Measurements from ENCODE around the gene PDE3A. TPM values are rescaled to one million over a fixed set of nuclear protein-coding genes. Genes with fewer than 3 reads are reported as not detected.

Gene PDE3A
- total RNA-seq, 1 experiment from 2014 or later, result 0.80 TPM

- ChIA-PET CTCF (no interaction called here), POLR2A (ENCODE audit: low non-redundant PET) (no interaction called here)
- intact Hi-C loops (cut with micrococcal nuclease; ENCODE audit: unreplicated experiment), result no loop called here
- no peak for DNase-seq (ENCODE audit: low spot score)
- no TSS peak for BruUV-seq (replicated peaks)
- Histone ChIP-seq H3K4me1 (ENCODE audit: insufficient read depth, low read length, poor library complexity, severe bottlenecking) (no peaks in the 10 kb centered on the region), H3K27ac (ENCODE audit: low read depth, low read length, poor library complexity, severe bottlenecking) (no peak overlapping the region), H3K4me3 (ENCODE audit: low read depth, low read length, poor library complexity, severe bottlenecking) (no peak overlapping the region), H3K36me3 (ENCODE audit: insufficient read depth, low read length, poor library complexity, severe bottlenecking) (no peaks in the 10 kb centered on the region), H3K9me3 (ENCODE audit: low read depth, low read length, poor library complexity, severe bottlenecking) (no peaks in the 10 kb centered on the region), H3K27me3 (replicated peaks; ENCODE audit: insufficient read depth, low read depth, low read length, poor library complexity) (no peaks in the 10 kb centered on the region)
- TF ChIP-seq CTCF (conservative IDR thresholded peaks at IDR 0.05; ENCODE audit: low read depth, low read length), result no peak
These were observed 285.5 kb downstream of the PDE3A start for GRCh38 chr12:20653871-20654270.

GRCh38 chr12:20656600-20656999, 288.3 kb downstream of the PDE3A start:
- DNase-seq (ENCODE audit: low spot score), result no peak
- H3K4me3 ChIP-seq (ENCODE audit: low read depth, low read length, poor library complexity, severe bottlenecking), result no peak overlapping the region
- H3K4me1 ChIP-seq (ENCODE audit: insufficient read depth, low read length, poor library complexity, severe bottlenecking), result no peaks in the 10 kb centered on the region
- no peaks in the 10 kb centered on the region for H3K27me3 ChIP-seq (replicated peaks; ENCODE audit: insufficient read depth, low read depth, low read length, poor library complexity)
- no peaks in the 10 kb centered on the region for H3K36me3 ChIP-seq (ENCODE audit: insufficient read depth, low read length, poor library complexity, severe bottlenecking)
- CTCF ChIA-PET, result no interaction called here
- BruUV-seq (replicated peaks), result no TSS peak
- H3K27ac ChIP-seq (ENCODE audit: low read depth, low read length, poor library complexity, severe bottlenecking), result no peak overlapping the region
- H3K9me3 ChIP-seq (ENCODE audit: low read depth, low read length, poor library complexity, severe bottlenecking), result no peaks in the 10 kb centered on the region
- POLR2A ChIA-PET (ENCODE audit: low non-redundant PET), result no interaction called here
- intact Hi-C loops (cut with micrococcal nuclease; ENCODE audit: unreplicated experiment), result no loop called here
- TF ChIP-seq EZH2 (IDR thresholded peaks at IDR 0.05; ENCODE audit: borderline replicate concordance, low read depth, low read length, poor library complexity, severe bottlenecking) (no peak), CTCF (conservative IDR thresholded peaks at IDR 0.05; ENCODE audit: low read depth, low read length) (no peak)

- DNase-seq (ENCODE audit: low spot score), result no peak
- POLR2A ChIA-PET (ENCODE audit: low non-redundant PET), result no interaction called here
- TF ChIP-seq CTCF (conservative IDR thresholded peaks at IDR 0.05; ENCODE audit: low read depth, low read length), result no peak
- no peak for TF ChIP-seq EZH2 (IDR thresholded peaks at IDR 0.05; ENCODE audit: borderline replicate concordance, low read depth, low read length, poor library complexity, severe bottlenecking)
- Histone ChIP-seq H3K36me3 (ENCODE audit: insufficient read depth, low read length, poor library complexity, severe bottlenecking) (no peaks in the 10 kb centered on the region), H3K4me1 (ENCODE audit: insufficient read depth, low read length, poor library complexity, severe bottlenecking) (no peaks in the 10 kb centered on the region), H3K27ac (ENCODE audit: low read depth, low read length, poor library complexity, severe bottlenecking) (no peak overlapping the region), H3K9me3 (ENCODE audit: low read depth, low read length, poor library complexity, severe bottlenecking) (peaks cover 6% of the 10 kb centered on the region), H3K27me3 (replicated peaks; ENCODE audit: insufficient read depth, low read depth, low read length, poor library complexity) (no peaks in the 10 kb centered on the region), H3K4me3 (ENCODE audit: low read depth, low read length, poor library complexity, severe bottlenecking) (no peak overlapping the region)
- CTCF ChIA-PET, result no interaction called here
- intact Hi-C loops (cut with micrococcal nuclease; ENCODE audit: unreplicated experiment), result no loop called here
- no TSS peak for BruUV-seq (replicated peaks)
These were observed 289.2 kb downstream of the PDE3A start for GRCh38 chr12:20657496-20657895.
